Upper lobe of right lung (tissue), 1 donor: Measurements from ENCODE around the gene CDH23. TPM values are rescaled to one million over a fixed set of nuclear protein-coding genes. Genes with fewer than 3 reads are reported as not detected.
A peak's percentile ranks its signal among the peaks of the same experiment; 100 is the strongest.

Experiments
- ATAC-seq: fragments of 200-7000 bp; cut with Tn5 transposase; one replicate; pipeline ENCODE4 v1.9.1; 2020; ENCODE audit warnings: mild to moderate bottlenecking, moderate library complexity
- DNase-seq: peaks from one replicate; pipeline ENCODE4 v3.0.0-alpha.2; 2020
- H3K27ac ChIP-seq: fragments of 200-600 bp; one replicate; pipeline ENCODE4 v1.8.0; 2022
- H3K27me3 ChIP-seq: fragments of 200-600 bp; one replicate; pipeline ENCODE4 v1.8.0; 2022; ENCODE audit warnings: mild to moderate bottlenecking
- H3K36me3 ChIP-seq: fragments of 200-600 bp; one replicate; pipeline ENCODE4 v1.8.0; 2022
- H3K4me1 ChIP-seq: fragments of 200-600 bp; one replicate; pipeline ENCODE4 v1.8.0; 2022
- H3K4me3 ChIP-seq: fragments of 200-600 bp; one replicate; pipeline ENCODE4 v1.8.0; 2022; ENCODE audit warnings: mild to moderate bottlenecking
- H3K9me3 ChIP-seq: fragments of 200-600 bp; one replicate; pipeline ENCODE4 v1.8.0; 2022
- CTCF ChIP-seq: fragments of 200-600 bp; IDR thresholded peaks from one replicate; pipeline ENCODE4 v1.8.0; 2022; ENCODE audit warnings: antibody characterized with exemption
- intact Hi-C: fragments of 100-400 bp; cut with DNase I; formaldehyde crosslinking; loops from one replicate; pipeline ENCODE4 v1.11.0; 2022
- total RNA-seq: library from RNA; stranded (reverse); fragmentation: NEBNext Ultra II Directional; extraction: Animal tissue kit (Norgen Biotek cat#: 25700); gene quantifications from one replicate; pipeline ENCODE4 v1.2.1, GENCODE V29; 2021
- donor health status: DM: no; HTN: yes; CAD: no; lungs with severe emphysema.

CDH23 gene
- total RNA-seq, 1 donor from 2014 or later = 10.9 TPM

- intact Hi-C loops = no loop called here
Observed at GRCh38 chr10:71611131-71611530, 214.4 kb downstream of the CDH23 start.

GRCh38 chr10:71611709-71612422 is 215.1 kb downstream of the CDH23 start:
- H3K36me3 ChIP-seq = no peaks in the 10 kb centered on the region
- no peaks in the 10 kb centered on the region for H3K9me3 ChIP-seq
- H3K4me1 ChIP-seq = peaks cover 6% of the 10 kb centered on the region
- H3K27ac ChIP-seq = no peak overlapping the region
- TF ChIP-seq CTCF = no peak
- ATAC-seq = no peak
- intact Hi-C loops = no loop called here
- no peak for DNase-seq
- no peaks in the 10 kb centered on the region for H3K27me3 ChIP-seq
- no peak overlapping the region for H3K4me3 ChIP-seq

More at GRCh38 chr10:71611131-71611530, 214.4 kb downstream of the CDH23 start:
- no peaks in the 10 kb centered on the region for H3K9me3 ChIP-seq
- no peak overlapping the region for H3K27ac ChIP-seq
- ATAC-seq (no peak), DNase-seq (no peak)
- H3K4me1 ChIP-seq = peaks cover 6% of the 10 kb centered on the region
- no peaks in the 10 kb centered on the region for H3K27me3 ChIP-seq
- no peak overlapping the region for H3K4me3 ChIP-seq
- H3K36me3 ChIP-seq = no peaks in the 10 kb centered on the region
- TF ChIP-seq CTCF = no peak

GRCh38 chr10:71613261-71613777 is 216.6 kb downstream of the CDH23 start:
- Histone ChIP-seq H3K4me3 (no peak overlapping the region), H3K27me3 (no peaks in the 10 kb centered on the region), H3K27ac (no peak overlapping the region), H3K4me1 (peaks cover 6% of the 10 kb centered on the region), H3K36me3 (no peaks in the 10 kb centered on the region), H3K9me3 (no peaks in the 10 kb centered on the region)
- DNase-seq = no peak
- intact Hi-C loops = no loop called here
- TF ChIP-seq CTCF = no peak
- peak; percentile 64 for ATAC-seq

- H3K36me3 ChIP-seq = no peaks in the 10 kb centered on the region
- H3K4me3 ChIP-seq = no peak overlapping the region
- no peak overlapping the region for H3K27ac ChIP-seq
- TF ChIP-seq CTCF = no peak
- H3K9me3 ChIP-seq = no peaks in the 10 kb centered on the region
- H3K27me3 ChIP-seq = no peaks in the 10 kb centered on the region
- intact Hi-C loops = no loop called here
- no peak for DNase-seq
- H3K4me1 ChIP-seq = peaks cover 6% of the 10 kb centered on the region
- ATAC-seq = no peak
Observed at GRCh38 chr10:71613877-71614276, 217.2 kb downstream of the CDH23 start.

- DNase-seq (no peak), ATAC-seq (no peak)
- intact Hi-C loops = no loop called here
- Histone ChIP-seq H3K4me3 (no peak overlapping the region), H3K36me3 (no peaks in the 10 kb centered on the region), H3K27me3 (no peaks in the 10 kb centered on the region), H3K4me1 (peaks cover 7% of the 10 kb centered on the region), H3K27ac (no peak overlapping the region), H3K9me3 (no peaks in the 10 kb centered on the region)
- no peak for TF ChIP-seq CTCF
Observed at GRCh38 chr10:71614946-71615345, 218.2 kb downstream of the CDH23 start.
